HG02610 (cell line): ENCODE data around the gene FNDC11.

Source experiments
- ATAC-seq: cut with Tn5 transposase; IDR thresholded peaks from one replicate; pipeline ENCODE4 v1.9.1; 2021; ENCODE audit warnings: mild to moderate bottlenecking, moderate library complexity; ENCODE audit not compliant: unreplicated experiment

The FNDC11 gene

GRCh38 chr20:63539441-63540370 lies 14.3 kb upstream of the FNDC11 start:
- no peak for ATAC-seq

DNA sequence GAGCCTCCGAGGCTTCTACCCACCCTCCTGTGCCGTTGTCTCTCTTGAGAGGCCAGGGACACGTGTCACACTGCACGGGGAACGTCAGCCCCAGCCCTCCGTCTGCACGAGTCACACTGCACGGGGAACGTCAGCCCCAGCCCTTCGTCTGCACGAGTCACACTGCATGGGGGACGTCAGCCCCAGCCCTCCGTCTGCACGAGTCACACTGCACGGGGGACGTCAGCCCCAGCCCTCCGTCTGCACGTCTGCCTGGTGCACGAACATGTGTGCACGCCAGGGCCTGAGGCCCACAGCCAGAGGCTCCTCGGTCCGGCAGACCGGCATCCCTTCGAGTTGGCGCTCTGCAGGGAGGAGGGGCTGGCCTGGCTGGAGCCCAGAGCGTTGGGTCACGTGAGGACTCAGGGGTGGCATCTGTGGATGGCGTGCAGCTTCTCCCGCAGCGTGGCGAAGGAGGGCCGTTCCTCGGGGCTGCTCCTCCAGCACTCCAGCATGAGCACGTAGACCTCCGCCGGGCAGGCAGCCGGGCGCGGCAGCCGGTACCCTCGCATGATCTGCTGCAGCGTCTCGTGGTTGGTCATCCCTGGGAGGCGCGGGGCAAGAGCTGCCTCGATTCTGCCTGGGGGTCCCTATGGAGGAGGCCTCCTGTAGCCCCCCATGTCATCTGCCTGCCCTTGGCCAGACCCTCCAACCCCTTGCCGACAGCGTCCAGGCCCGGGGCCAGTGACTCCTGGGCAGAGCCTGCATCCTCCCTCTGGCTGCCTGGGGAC lies 13.4 kb upstream of the FNDC11 start:
- no peak for ATAC-seq

GRCh38 chr20:63541371-63541770 lies 12.6 kb upstream of the FNDC11 start:
- ATAC-seq = no peak

DNA sequence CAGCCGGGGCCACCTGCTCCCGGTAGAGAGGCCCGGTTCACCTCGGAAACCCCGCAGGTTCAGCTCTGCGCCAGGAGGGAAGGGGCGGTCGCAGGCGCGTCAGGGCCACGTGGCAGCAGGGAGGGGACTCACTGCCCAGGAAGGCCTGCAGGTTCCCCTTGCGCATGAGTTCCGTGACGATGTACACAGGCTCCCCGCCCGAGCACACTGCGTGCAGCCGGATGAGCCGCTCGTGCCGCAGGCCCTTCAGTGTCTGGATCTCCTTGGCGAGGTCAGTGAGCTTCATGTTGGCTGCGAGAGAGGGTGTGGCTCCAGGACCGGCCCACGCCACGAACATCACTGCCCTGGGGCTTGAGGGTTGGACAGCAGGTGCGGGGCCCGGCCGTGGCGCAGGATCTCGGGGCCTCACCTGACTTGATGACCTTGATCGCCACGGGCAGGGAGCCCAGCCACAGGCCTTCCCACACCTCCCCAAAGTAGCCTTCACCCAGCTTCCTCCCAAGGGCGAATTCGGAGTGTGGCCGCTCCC lies 11.9 kb upstream of the FNDC11 start:
- no peak for ATAC-seq

GRCh38 chr20:63542696-63543095 lies 11.3 kb upstream of the FNDC11 start:
- ATAC-seq = no peak

- no peak for ATAC-seq
These were observed 10.8 kb upstream of the FNDC11 start for GRCh38 chr20:63543131-63543530.

GRCh38 chr20:63543733-63544132 lies 10.2 kb upstream of the FNDC11 start:
- ATAC-seq = no peak

DNA sequence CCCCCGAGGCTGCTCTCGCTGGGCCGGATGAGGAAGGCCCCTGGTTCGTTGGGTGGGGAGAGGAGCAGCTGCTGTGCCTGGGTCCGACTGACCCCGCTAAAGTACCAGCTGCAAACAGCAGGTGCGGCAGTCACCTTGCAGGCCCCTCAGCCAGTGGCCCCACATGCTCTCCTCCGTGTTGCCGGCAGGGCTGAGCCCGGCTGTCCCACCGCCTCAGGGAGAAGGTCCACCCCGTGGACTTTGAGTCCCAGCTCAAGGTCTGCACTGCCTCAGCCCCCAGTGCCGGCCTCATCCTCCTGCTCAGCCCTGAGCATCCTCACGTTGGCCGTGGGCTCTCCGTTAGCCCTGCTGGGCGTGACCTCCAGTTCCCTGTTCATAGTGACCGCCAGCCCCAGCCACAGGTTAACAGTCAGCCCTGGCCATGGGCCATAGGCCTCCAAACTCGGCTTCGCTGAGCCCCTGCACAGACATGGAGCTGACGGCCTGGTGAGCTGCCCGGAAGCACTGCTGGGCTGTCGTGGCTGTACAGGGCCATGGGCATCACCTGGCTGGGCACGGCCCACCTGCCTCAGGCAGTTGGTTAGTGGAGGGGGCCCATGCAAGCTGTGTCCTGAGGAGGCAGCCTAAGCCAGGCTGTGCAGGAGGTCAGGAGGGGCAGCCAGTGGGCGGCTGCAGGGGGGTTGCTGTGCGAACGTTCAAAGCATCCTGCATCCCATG lies 9.6 kb upstream of the FNDC11 start:
- ATAC-seq = no peak

- ATAC-seq = no peak
These were observed 8.9 kb upstream of the FNDC11 start for GRCh38 chr20:63544958-63545516.

DNA sequence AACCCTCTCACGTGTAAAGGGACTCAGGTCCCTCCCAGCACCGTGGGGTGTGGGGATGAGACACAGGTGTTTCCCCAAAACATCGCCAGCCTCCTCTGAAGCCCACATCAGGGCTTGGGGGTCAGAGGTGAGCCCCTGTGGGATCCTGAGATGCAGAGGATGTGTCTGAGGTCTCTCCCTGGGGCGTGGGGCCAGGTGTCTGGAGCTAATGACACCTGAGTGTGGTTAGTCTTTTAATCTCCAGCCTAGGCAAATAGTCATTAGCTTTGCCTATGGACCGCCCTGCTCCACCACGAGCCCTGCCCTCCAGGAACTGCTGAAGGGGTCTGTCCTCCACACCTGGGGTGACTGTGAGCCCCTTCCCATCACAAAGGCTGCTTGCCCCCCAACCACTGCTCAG lies 8.1 kb upstream of the FNDC11 start:
- no peak for ATAC-seq

- ATAC-seq = no peak
These were observed 7.6 kb upstream of the FNDC11 start for GRCh38 chr20:63546256-63546955.

DNA sequence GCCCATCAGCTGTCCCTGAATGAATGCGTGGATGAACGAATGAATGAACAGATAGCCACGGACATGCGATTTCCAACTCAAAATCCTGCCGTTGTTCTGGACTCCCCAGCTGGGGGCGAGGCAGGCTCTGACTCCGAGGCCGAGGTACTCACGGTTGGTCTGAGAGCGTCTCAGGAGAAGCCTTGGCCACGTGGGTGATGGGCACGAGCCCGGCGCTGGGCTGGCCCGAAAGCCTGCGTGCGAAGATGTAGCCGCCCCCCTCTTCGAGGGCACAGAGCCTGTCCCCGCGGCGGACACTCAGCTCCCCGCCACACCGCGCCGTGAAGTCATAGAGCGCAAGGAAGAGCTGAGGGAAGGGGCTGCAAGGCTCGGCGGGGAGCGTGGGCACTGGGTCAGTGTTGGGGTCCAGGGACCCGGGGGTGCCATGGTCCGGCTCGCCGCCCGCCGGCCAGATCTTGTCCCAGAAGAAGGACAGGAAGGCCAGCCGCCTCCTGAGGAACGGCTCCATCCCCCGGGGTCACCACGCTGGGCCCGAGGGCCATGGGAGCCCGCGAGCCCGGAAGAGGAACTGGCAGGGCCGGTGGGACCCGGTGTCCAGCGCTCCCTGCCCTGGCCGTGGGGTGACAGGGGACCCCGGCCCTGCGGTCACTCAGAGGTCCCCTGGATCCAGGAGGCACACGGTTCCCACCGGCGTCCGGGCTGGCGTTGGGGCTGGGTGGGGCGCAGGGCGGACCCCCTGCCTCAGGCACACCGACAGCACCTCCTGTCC lies 6.8 kb upstream of the FNDC11 start:
- no peak for ATAC-seq

DNA sequence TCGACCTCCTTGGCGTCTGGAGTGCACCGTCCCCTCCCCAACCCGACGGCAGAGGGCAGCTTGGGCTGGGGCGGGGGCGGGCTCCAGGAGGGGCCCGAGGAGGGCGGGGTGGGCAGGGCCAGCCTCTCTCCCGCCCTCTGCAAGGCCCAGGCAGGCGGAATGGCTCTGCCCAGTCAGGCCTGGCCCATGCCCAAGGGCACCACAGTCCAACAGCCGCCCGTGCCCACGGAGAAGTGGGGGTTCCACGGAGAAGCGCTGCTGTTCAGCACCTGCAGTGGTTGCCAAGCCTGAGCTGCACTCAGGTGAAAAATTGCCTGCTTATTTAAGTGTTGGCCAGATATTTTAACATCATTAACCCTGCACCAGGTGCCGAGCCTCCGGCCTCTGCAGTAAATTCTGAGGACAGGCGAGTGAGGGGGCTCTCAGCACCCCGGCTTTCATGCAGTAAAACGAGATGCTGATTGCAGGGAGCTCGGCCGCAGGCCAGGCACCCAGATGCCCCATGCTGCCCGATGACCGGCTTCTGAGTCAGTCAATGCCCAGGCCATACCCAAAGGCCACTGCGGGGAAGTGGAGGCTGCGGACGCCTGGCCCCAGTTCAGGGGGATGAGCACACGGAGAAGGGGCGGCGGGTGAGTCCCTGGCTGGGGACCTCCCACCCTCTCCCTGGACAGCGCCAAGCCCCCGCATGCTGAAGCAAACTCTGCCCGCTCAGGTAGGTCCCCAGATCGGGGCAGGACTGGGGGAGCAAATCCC lies 6.1 kb upstream of the FNDC11 start, which contains the start of gene SRMS:
TSS of gene SRMS (minus strand) at position 25 of the 756 bp plus-strand sequence. CDS start 286 bp downstream, outside the sequence.
- no peak for ATAC-seq

- ATAC-seq = no peak
These were observed 5.4 kb upstream of the FNDC11 start for GRCh38 chr20:63548542-63548941.

GRCh38 chr20:63549019-63549418 lies 4.9 kb upstream of the FNDC11 start:
- ATAC-seq = no peak

DNA sequence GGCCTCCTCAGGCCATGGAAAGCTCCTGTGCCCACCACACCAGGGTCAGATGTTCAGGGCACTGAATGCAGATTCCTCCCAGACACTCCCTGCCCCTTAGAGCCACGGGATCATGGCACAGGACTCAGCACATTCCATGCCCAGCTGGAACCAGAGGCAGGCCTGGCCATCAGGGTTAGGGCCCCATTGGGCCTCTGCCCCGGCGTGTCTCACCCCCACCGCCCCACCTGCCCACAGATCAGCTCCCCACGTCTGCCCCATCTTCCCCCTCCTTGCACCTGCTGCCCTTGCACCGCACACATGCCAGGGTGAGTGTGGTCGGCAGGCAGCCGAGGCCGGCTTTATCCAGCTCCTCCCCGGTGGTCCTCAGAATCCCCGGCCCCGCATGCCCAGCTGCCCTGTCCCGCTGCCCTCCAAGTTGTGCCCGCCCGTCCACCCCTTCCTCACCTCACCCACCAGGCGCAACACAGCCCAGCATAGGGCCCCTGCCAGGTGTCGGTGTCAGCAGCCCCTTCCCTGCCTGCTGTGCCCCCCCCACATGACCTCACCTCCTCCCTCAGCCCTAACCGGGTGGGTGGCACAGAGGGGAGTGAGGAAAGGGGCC lies 4.2 kb upstream of the FNDC11 start:
- no peak for ATAC-seq

DNA sequence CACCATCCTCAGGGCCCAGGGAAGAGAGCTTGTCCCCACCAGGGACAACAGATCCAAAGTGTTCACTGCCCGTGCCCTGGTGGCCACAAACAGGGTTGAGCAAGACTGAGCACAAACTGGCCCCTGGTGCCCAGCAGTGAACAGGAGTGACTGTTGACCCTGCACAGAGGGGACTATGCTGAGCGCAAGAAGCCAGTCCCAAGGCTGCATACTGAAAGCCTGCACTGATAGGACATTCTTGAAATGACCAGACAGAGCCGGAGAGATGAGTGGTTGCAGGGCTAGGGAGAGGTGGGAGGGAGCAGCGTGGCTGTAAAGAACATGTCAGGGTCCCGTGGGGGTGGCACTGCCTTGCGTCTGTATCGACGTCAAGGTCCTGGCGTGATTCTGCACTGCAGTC lies 2.9 kb upstream of the FNDC11 start:
- no peak for ATAC-seq
